ENCODE measurements around the gene SYNPO2. TPM values are rescaled to one million over a fixed set of nuclear protein-coding genes. Genes with fewer than 3 reads are reported as not detected.

Gene SYNPO2
- total RNA-seq, 3 donors from 2014 or later, result 0.15 to 0.27 (median 0.24) TPM

DNA sequence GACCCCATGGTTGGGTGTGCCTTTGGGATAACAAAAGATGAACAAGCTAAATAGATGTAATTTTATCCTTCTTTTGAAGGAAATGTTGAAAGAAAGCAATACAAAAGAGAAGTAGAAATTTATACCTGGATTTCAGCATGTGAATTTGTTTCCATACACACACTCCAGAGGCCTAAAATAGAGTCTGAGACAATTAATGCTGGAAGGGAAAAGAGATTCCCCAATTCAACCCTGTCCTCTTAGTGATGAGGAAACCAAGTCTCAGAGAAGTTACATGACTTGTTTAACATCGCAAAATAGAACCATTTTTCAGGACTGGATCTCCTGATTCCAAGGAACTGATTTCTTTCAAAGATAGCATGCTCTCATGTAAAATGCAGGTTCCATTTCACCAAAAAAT lies 209.7 kb downstream of the SYNPO2 start:
- H3K9me3 Mint-ChIP-seq, result no peaks in the 10 kb centered on the region
- H3K4me3 Mint-ChIP-seq, result no peak overlapping the region

GRCh38 chr4:119099227-119099810 lies 210.7 kb downstream of the SYNPO2 start:
- no peak overlapping the region for H3K4me3 Mint-ChIP-seq
- ATAC-seq (no peak), DNase-seq (no peak)
- peaks cover 6% of the 10 kb centered on the region for H3K4me1 Mint-ChIP-seq (ENCODE audit: low read depth)
- no peaks in the 10 kb centered on the region for H3K36me3 Mint-ChIP-seq (ENCODE audit: insufficient read depth)
- no peaks in the 10 kb centered on the region for H3K9me3 Mint-ChIP-seq
- peaks cover 3% of the 10 kb centered on the region for H3K27me3 Mint-ChIP-seq (ENCODE audit: low read depth)

More for the DNA sequence above, 209.7 kb downstream of the SYNPO2 start:
- H3K4me1 Mint-ChIP-seq (ENCODE audit: low read depth), result peaks cover 6% of the 10 kb centered on the region
- DNase-seq (no peak), ATAC-seq (no peak)
- H3K36me3 Mint-ChIP-seq (ENCODE audit: insufficient read depth), result no peaks in the 10 kb centered on the region
- peaks cover 3% of the 10 kb centered on the region for H3K27me3 Mint-ChIP-seq (ENCODE audit: low read depth)

GRCh38 chr4:119100655-119101054 lies 212.0 kb downstream of the SYNPO2 start:
- DNase-seq (no peak), ATAC-seq (no peak)
- H3K4me3 Mint-ChIP-seq, result no peak overlapping the region
- no peaks in the 10 kb centered on the region for H3K27me3 Mint-ChIP-seq (ENCODE audit: low read depth)
- no peaks in the 10 kb centered on the region for H3K9me3 Mint-ChIP-seq
- no peaks in the 10 kb centered on the region for H3K36me3 Mint-ChIP-seq (ENCODE audit: insufficient read depth)
- H3K4me1 Mint-ChIP-seq (ENCODE audit: low read depth), result peaks cover 5% of the 10 kb centered on the region

GRCh38 chr4:119103263-119103662 lies 214.6 kb downstream of the SYNPO2 start:
- no peak for ATAC-seq
- no peaks in the 10 kb centered on the region for H3K36me3 Mint-ChIP-seq (ENCODE audit: insufficient read depth)
- no peaks in the 10 kb centered on the region for H3K9me3 Mint-ChIP-seq
- no peaks in the 10 kb centered on the region for H3K27me3 Mint-ChIP-seq (ENCODE audit: low read depth)
- peaks cover 2% of the 10 kb centered on the region for H3K4me1 Mint-ChIP-seq (ENCODE audit: low read depth)
- no peak overlapping the region for H3K4me3 Mint-ChIP-seq
- DNase-seq, result no peak

- H3K4me1 Mint-ChIP-seq (ENCODE audit: low read depth), result peaks cover 2% of the 10 kb centered on the region
- DNase-seq (no peak), ATAC-seq (no peak)
- no peaks in the 10 kb centered on the region for H3K27me3 Mint-ChIP-seq (ENCODE audit: low read depth)
- no peaks in the 10 kb centered on the region for H3K9me3 Mint-ChIP-seq
- no peaks in the 10 kb centered on the region for H3K36me3 Mint-ChIP-seq (ENCODE audit: insufficient read depth)
- no peak overlapping the region for H3K4me3 Mint-ChIP-seq
Measured at GRCh38 chr4:119104644-119105273, 216.1 kb downstream of the SYNPO2 start.

GRCh38 chr4:119105605-119106004 lies 217.0 kb downstream of the SYNPO2 start:
- no peaks in the 10 kb centered on the region for H3K9me3 Mint-ChIP-seq
- H3K4me3 Mint-ChIP-seq, result no peak overlapping the region
- no peak for ATAC-seq
- peaks cover 2% of the 10 kb centered on the region for H3K4me1 Mint-ChIP-seq (ENCODE audit: low read depth)
- DNase-seq, result no peak
- no peaks in the 10 kb centered on the region for H3K36me3 Mint-ChIP-seq (ENCODE audit: insufficient read depth)
- no peaks in the 10 kb centered on the region for H3K27me3 Mint-ChIP-seq (ENCODE audit: low read depth)

DNA sequence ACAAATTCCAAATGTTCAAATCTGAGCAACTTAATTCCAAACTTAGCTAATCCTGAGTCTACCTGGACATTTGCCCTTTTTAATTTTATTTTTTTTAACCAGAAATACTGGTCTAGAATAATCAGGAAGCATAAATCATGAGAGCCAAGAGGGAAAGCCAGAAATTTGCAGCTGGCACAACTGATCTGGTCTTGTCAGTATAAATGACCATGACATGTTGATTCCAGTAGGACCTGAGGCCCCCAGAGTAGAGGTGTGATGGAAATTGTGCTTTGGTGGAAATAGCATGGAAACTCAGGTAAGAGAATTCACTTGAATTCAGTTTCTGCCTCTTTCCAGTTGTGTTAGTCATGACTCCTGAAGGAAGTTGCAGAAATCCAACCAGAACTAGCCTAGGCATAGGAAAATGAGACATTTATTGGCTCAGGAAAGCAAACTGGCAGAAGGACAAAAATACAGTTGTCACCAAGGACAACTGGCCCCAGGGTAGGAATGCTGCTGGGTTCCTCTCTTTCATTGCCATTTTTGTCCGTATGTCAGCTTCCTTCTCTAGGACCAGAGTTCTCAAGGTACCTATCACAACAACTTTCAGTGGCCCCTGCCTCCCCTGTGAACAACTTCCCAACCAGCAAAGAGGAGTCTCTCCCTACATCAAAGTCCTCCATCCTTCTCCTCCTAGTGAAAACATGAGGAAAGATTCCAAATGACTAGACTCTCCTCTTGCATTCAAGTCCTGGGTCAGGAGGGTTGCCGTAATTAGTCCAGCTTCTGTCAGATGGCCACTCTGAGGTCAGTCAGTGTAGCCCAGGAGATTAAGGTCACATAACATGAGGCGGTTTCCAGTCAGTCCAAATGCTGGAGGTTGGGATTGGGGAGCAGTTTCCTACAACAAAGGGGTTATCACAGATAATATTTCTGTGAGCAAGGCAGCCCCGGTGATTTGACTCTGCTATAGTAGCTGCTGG lies 217.7 kb downstream of the SYNPO2 start:
- H3K36me3 Mint-ChIP-seq (ENCODE audit: insufficient read depth), result no peaks in the 10 kb centered on the region
- DNase-seq (no peak), ATAC-seq (no peak)
- no peaks in the 10 kb centered on the region for H3K27me3 Mint-ChIP-seq (ENCODE audit: low read depth)
- H3K4me3 Mint-ChIP-seq, result no peak overlapping the region
- peaks cover 2% of the 10 kb centered on the region for H3K4me1 Mint-ChIP-seq (ENCODE audit: low read depth)
- no peaks in the 10 kb centered on the region for H3K9me3 Mint-ChIP-seq

- DNase-seq (no peak), ATAC-seq (no peak)
- peaks cover 3% of the 10 kb centered on the region for H3K27me3 Mint-ChIP-seq (ENCODE audit: low read depth)
- no peaks in the 10 kb centered on the region for H3K36me3 Mint-ChIP-seq (ENCODE audit: insufficient read depth)
- H3K9me3 Mint-ChIP-seq, result no peaks in the 10 kb centered on the region
- peaks cover 5% of the 10 kb centered on the region for H3K4me1 Mint-ChIP-seq (ENCODE audit: low read depth)
- H3K4me3 Mint-ChIP-seq, result no peak overlapping the region
Measured at GRCh38 chr4:119110121-119110520, 221.5 kb downstream of the SYNPO2 start.

Other genes with a start within 250 kb of the SYNPO2 start
- 10 to 100 TPM; 38.5 to 45.6 (median 39.4) TPM for gene METTL14, start 203.5 kb upstream of the SYNPO2 start, total RNA-seq
- gene SEC24D, start 52.7 kb upstream of the SYNPO2 start, total RNA-seq, result 10 to 100 TPM; 24.4 to 32.7 (median 30.7) TPM
- gene MYOZ2, start 247.0 kb downstream of the SYNPO2 start, total RNA-seq, result not detected